Tongue (tissue), 2 donors: ENCODE measurements around the gene CCDC196. TPM values are rescaled to one million over a fixed set of nuclear protein-coding genes. Genes with fewer than 3 reads are reported as not detected.

Source experiments
- DNase-seq: peaks from one replicate; pipeline ENCODE4 v3.0.0-alpha.2; 2015
- total RNA-seq: library from RNA; depleted of rRNA; stranded (reverse); fragments of >200 nt; gene quantifications from one replicate; pipeline ENCODE4 v1.2.3, GENCODE V29; 2014

Gene CCDC196, protein sequence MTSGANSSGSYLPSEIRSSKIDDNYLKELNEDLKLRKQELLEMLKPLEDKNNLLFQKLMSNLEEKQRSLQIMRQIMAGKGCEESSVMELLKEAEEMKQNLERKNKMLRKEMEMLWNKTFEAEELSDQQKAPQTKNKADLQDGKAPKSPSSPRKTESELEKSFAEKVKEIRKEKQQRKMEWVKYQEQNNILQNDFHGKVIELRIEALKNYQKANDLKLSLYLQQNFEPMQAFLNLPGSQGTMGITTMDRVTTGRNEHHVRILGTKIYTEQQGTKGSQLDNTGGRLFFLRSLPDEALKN
- not detected for total RNA-seq

GRCh38 chr14:66485910-66486421, at the start of gene CCDC196:
Gene CCDC196, plus strand, starts transcription at chr14:66486371. Its CDS starts 132 bp downstream, at chr14:66486503.
- no peak for DNase-seq

DNA sequence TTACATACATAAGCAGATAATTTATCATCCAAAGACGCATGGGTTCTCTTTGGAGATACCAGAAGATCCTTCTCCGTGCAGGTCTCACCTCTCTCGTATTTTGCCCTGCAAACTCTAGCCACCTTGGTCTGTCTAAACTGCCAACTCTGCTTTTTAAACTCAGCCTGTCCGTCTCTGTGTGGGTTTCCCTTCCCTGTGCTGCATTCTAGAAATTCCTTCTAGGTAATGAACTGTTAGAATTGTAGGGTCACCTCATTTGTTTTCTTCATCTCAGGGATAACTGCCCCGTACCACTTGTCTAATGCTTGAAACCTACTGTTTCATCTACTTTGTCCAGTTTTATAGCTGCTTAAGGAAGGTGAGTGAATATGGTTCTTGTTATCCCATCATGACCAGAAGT, 45.4 kb upstream of the CCDC196 start:
- DNase-seq, result no peak

GRCh38 chr14:66442953-66443571, 43.1 kb upstream of the CCDC196 start:
- peak; percentile 6 for DNase-seq

GRCh38 chr14:66443785-66444184, 42.4 kb upstream of the CCDC196 start:
- DNase-seq, result peak; percentile 2

- DNase-seq, result peak; percentile 73
Observed at GRCh38 chr14:66444271-66444927, 41.8 kb upstream of the CCDC196 start.

GRCh38 chr14:66445936-66446335, 40.2 kb upstream of the CCDC196 start:
- DNase-seq, result peak; percentile 2

DNA sequence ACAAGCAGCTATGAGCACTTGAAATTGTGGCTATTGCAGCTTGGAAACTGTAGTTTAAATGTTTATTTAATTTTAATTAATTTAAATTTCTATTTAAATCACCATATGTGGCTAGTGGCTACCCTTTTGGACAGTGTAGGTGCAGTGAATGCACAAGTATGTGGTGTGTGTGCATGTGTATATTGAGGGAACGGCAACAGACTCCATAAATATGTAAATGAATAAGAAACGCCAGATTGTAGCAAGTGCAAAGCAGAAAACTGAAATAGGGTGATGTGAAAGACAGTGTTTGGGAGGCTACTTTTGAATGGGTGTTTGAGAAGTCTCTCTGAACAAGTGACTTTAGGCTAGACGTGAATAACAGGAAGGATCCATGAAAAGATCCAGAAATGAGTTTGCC, 32.7 kb upstream of the CCDC196 start:
- no peak for DNase-seq

GRCh38 chr14:66459603-66460002, 26.6 kb upstream of the CCDC196 start:
- DNase-seq, result no peak

DNA sequence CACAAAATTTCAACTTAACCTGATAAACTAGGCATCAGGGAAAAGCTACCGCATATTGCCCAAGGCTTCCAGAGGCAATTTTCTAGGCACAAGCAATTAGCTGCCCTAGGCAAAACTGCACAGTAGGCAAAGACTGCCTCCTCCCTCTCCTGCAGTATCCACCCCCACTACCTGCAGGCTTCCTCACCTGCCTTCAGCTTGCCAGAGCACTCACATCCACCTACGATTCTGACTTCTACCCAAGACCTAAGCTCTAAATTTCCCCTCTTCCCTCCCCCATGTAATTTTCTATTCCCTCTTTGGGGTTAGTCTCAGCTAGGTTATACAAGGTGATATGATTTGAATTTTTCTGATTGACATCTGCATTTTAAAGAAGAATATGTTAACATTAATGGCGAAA, 21.9 kb upstream of the CCDC196 start:
- DNase-seq, result no peak

DNA sequence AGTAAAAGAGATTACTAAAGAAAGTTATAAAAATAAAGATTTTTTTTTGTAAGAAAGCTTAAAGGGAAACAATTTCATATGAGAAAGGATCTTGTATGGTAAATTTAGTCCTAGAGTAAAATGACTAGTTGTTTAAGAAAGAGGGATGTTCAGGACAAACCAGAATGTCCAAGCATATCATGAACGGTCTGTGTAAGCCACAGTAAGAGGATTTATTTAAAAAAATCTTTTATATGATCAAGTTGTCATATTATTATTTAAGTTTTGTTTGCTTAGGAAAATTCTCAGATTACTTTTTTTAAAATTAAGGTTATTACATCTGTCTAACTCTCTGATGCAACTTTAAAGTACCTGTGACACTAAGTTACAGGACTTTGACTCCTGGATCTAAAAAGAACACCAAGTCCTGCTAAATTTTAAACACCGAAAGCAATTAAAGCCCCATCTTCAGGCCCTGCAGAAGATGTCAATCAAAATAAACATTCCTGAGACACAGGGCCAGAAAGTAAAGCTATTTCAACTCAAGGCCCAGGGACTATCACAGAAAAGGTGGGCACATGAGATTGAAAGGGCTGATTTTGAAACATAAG, 17.3 kb upstream of the CCDC196 start:
- DNase-seq, result no peak

DNA sequence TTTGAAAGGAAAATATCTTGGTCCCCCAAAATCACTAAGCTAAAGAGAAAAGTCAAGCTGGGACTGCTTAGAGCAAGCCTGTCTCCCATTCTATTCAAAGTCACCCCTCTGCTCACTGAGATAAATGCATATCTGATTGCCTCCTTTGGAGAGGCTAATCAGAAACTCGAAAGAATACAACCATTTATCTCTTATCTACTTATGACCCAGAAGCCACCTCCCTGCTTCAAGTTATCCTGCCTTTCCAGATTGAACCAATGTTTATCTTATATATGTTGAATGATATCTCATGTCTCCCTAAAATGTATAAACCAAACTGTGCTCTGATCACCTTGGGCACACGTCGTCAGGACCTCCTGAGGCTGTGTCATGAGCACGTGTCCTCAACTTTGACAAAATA, 14.6 kb upstream of the CCDC196 start:
- DNase-seq, result no peak

- no peak for DNase-seq
Observed at GRCh38 chr14:66472251-66472650, 13.9 kb upstream of the CCDC196 start.

- DNase-seq, result no peak
Observed at GRCh38 chr14:66473223-66473622, 12.9 kb upstream of the CCDC196 start.

- no peak for DNase-seq
Observed at GRCh38 chr14:66476964-66477363, 9.2 kb upstream of the CCDC196 start.

- no peak for DNase-seq
Observed at GRCh38 chr14:66477567-66477966, 8.6 kb upstream of the CCDC196 start.

GRCh38 chr14:66482873-66483272, 3.3 kb upstream of the CCDC196 start:
- DNase-seq, result no peak

DNA sequence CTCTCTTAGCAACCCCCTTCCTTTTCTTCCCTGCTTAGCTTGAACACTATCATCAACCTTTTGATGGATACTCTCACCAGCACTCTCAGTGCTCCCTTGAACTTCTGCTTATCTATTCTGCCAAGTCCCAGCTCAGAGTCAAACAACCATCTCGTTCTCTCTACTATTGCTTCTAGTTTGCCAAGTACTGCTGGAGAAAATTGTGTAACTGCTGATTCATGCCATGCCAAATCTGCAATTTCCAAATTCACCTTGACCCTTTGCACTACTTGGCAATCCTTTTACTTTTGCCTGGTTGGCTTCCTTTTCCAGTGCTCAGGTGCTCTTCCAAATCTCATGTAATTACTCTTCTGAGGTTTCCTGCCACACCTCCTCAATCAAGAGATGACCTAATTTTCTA, 2.8 kb upstream of the CCDC196 start:
- no peak for DNase-seq

- DNase-seq, result no peak
Observed at GRCh38 chr14:66485029-66485428, 1.1 kb upstream of the CCDC196 start.

DNA sequence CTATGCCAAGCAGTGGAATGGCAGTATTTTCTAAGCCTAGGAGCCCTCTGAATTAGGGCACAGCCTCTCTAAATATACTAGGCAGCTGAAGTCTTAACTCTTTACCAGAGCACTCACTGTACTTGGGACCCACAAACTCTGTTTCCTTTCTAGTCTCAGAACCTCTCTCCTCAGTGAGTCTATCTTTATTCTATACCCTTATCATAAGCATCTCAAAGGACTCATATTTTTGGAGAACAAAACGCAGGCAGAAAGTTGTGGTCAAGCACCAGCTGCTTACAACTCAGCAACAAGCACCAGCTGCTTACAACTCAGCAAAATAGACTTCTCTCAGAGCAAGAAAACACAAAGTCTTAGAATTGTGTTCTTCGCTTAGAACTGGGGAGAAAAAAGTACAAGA, 993 bp downstream of the CCDC196 start:
- DNase-seq, result no peak

DNA sequence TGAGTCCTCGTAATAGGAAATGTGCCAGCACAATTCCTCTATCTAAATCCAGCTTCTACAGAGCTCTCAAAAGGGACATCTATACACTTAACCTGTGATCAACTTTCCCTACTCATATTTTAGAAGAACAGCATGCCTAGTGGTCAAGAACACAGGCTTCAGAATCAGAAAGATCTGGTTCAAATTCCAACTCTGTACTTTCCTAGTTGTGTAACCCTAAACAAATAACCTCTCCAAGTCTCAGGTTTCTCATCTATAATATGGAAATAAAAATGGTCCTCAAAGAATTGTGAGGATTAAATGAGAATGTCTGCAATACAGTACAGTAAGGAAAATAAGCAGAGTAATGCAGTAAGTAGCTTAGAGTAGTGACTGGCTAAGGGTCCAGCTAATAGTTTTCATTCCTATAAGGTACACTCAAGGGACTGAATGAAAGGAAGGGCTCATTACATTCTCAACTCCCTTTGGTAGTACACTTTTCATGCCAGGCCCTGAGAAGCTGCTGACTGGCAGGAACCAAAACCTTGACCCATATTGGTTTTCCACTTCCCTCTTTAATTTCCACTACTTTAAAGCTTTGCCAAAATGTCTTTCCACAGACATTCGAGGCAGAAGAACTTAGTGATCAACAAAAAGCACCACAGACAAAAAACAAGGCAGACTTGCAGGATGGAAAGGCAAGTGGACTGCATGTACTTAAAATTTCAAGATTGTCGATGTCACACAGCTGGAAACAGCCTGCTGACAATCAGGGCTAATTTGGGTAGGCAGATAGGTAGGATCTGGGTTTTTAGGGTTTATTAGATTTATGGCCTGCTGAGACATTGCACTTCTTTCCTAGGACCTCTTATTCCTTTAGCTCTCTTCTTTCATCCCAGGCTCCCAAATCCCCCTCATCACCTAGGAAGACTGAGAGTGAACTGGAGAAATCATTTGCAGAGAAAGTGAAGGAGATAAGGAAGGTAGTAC, 4.3 kb downstream of the CCDC196 start:
- no peak for DNase-seq

GRCh38 chr14:66493750-66494149, 7.6 kb downstream of the CCDC196 start:
- no peak for DNase-seq
